Stimulated activated CD8-positive, alpha-beta memory T cell treated with anti-CD3 and anti-CD28 coated beads, Interleukin-7, amount 100 ng/mL, for 24 hours (primary cell): Measurements from ENCODE around the gene DMRT3.
A peak's percentile ranks its signal among the peaks of the same experiment; 100 is the strongest.
"Not testable (repeated sequence)": the region's sequence is repeated elsewhere in the genome, so short reads cannot be mapped to it uniquely, and the experiment has no call there.

ENCODE experiments used
- DNase-seq: peaks from one replicate; pipeline ENCODE4 v3.0.0-alpha.2; 2020; ENCODE audit warnings: low read depth

DMRT3 gene

GRCh38 chr9:998299-999110 is 22.1 kb downstream of the DMRT3 start:
- not testable (repeated sequence) for DNase-seq

GRCh38 chr9:1001838-1002237 is 25.4 kb downstream of the DMRT3 start:
- DNase-seq: no peak

GRCh38 chr9:1002678-1003077 is 26.2 kb downstream of the DMRT3 start:
- DNase-seq: no peak

GRCh38 chr9:1005043-1005667 is 28.7 kb downstream of the DMRT3 start:
- no peak for DNase-seq

GRCh38 chr9:1007312-1007711 is 30.9 kb downstream of the DMRT3 start:
- DNase-seq: no peak

GRCh38 chr9:1008216-1008615 is 31.8 kb downstream of the DMRT3 start:
- no peak for DNase-seq

- DNase-seq: peak; percentile 46
Observed at GRCh38 chr9:1009101-1009707, 32.7 kb downstream of the DMRT3 start.

GRCh38 chr9:1013021-1013420 is 36.6 kb downstream of the DMRT3 start:
- DNase-seq: no peak

- no peak for DNase-seq
Observed at GRCh38 chr9:1014225-1014624, 37.8 kb downstream of the DMRT3 start.

- no peak for DNase-seq
Observed at GRCh38 chr9:1014640-1015039, 38.2 kb downstream of the DMRT3 start.

- DNase-seq: no peak
Observed at GRCh38 chr9:1018121-1018520, 41.7 kb downstream of the DMRT3 start.

- DNase-seq: no peak
Observed at GRCh38 chr9:1024112-1024511, 47.7 kb downstream of the DMRT3 start.

GRCh38 chr9:1025131-1025530 is 48.7 kb downstream of the DMRT3 start:
- DNase-seq: no peak

GRCh38 chr9:1026219-1026618 is 49.8 kb downstream of the DMRT3 start:
- no peak for DNase-seq

GRCh38 chr9:1028501-1029190 is 52.2 kb downstream of the DMRT3 start:
- no peak for DNase-seq

- DNase-seq: no peak
Observed at GRCh38 chr9:1031951-1032601, 55.6 kb downstream of the DMRT3 start.

- no peak for DNase-seq
Observed at GRCh38 chr9:1034271-1034670, 57.8 kb downstream of the DMRT3 start.

- DNase-seq: no peak
Observed at GRCh38 chr9:1039589-1039988, 63.1 kb downstream of the DMRT3 start.
